22Rv1 (cell line): Measurements from ENCODE around the gene LCN10.

Experiments used
- H3K27ac ChIP-seq: fragments of 450-650 bp; 2 replicates; pipeline ENCODE4 v1.5.1; 2017
- CTCF ChIP-seq: fragments of 450-650 bp; IDR thresholded peaks from 2 replicates; pipeline ENCODE4 v1.5.1; 2017; ENCODE audit warnings: mild to moderate bottlenecking
- ZFX ChIP-seq: fragments of 450-650 bp; IDR thresholded peaks from 2 replicates; pipeline ENCODE4 v1.6.1; 2017; ENCODE audit warnings: antibody characterized with exemption, borderline replicate concordance

Gene LCN10

GRCh38 chr9:136740069-136740468 lies 2.7 kb downstream of the LCN10 start:
- TF ChIP-seq CTCF (no peak), ZFX (no peak)
- H3K27ac ChIP-seq: no peak overlapping the region

GRCh38 chr9:136739509-136739908 lies 3.2 kb downstream of the LCN10 start:
- TF ChIP-seq ZFX (no peak), CTCF (no peak)
- no peak overlapping the region for H3K27ac ChIP-seq

GRCh38 chr9:136738960-136739359 lies 3.8 kb downstream of the LCN10 start:
- TF ChIP-seq CTCF: no peak
- TF ChIP-seq ZFX: no peak
- H3K27ac ChIP-seq: no peak overlapping the region

GRCh38 chr9:136735812-136736480 lies 6.8 kb downstream of the LCN10 start:
- no peak overlapping the region for H3K27ac ChIP-seq
- TF ChIP-seq CTCF (no peak), ZFX (no peak)

- H3K27ac ChIP-seq: no peak overlapping the region
- no peak for TF ChIP-seq CTCF
- TF ChIP-seq ZFX: no peak
These were observed 7.8 kb downstream of the LCN10 start for GRCh38 chr9:136734837-136735496.

GRCh38 chr9:136733611-136734010 lies 9.1 kb downstream of the LCN10 start:
- no peak overlapping the region for H3K27ac ChIP-seq
- TF ChIP-seq ZFX (no peak), CTCF (no peak)

- no peak overlapping the region for H3K27ac ChIP-seq
- no peak for TF ChIP-seq ZFX
- no peak for TF ChIP-seq CTCF
These were observed 10.1 kb downstream of the LCN10 start for GRCh38 chr9:136732444-136733178.
